Spleen (tissue), 7 donors: Measurements from ENCODE around the gene GPR78.

Experiments used
- CTCF ChIP-seq, 11 experiments: fragments of 200-600 bp in 7 of 11; fragments of 450-650 bp in 4 of 11; sonication (generic) in 4 of 11; IDR thresholded peaks in 8 of 11; conservative IDR thresholded peaks in 3 of 11; 1 replicate in 7 of 11; 2 replicates in 4 of 11; pipeline versions ENCODE4 v1.4.0 to v1.8.0; 2016 to 2021; ENCODE audit warnings: antibody characterized with exemption in 11 of 11, inconsistent platforms in 4 of 11, mild to moderate bottlenecking in 1 of 11
- POLR2A ChIP-seq, 3 donors: fragments of 450-650 bp; IDR thresholded peaks; one replicate each; pipeline ENCODE4 v1.5.1; 2017; ENCODE audit warnings: antibody characterized with exemption in 3 of 3, mild to moderate bottlenecking in 1 of 3
- POLR2AphosphoS5 ChIP-seq, 3 donors: sonication (generic); formaldehyde crosslinking; IDR thresholded peaks; one replicate each; pipeline ENCODE4 v1.5.1; 2017; ENCODE audit warnings: antibody characterized with exemption in 3 of 3
- donor health status: DM: no; HTN: no; CAD: no; lungs with moderate emphysema.
- donor health status: DM: no; HTN: no; CAD: no.
- donor health status: DM: no; HTN: no; CAD: no.

DNA sequence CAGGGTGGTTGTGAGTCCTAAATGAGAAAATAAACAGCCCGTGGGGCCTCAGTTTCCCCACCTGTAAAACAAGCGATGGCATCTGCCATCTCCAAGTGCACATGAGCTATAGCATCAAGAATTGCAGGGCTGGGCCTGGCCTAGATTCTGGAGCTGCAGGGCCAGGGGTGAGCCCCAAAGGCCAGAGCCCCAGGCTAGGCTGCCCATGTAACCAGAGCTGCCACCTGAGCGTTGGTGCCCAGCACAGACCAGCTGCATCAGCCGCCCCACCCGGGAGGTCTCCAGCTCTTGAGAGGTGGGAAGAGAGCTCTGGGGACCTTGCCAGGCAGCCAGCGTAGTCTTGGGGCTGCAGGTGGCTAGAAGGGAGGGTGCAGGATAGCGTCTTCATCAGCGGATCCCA is 27.0 kb upstream of the GPR78 start:
- TF ChIP-seq CTCF (IDR thresholded peaks at IDR 0.05 in 8 of 11, conservative IDR thresholded peaks at IDR 0.05 in 3 of 11) (no peak), POLR2A (IDR thresholded peaks at IDR 0.05) (no peak), POLR2AphosphoS5 (IDR thresholded peaks at IDR 0.05) (no peak)
